Neuron (in vitro differentiated cells): ENCODE measurements around the gene PPFIA4.

Experiments used
- H2AFZ ChIP-seq: one replicate; pipeline ENCODE4 v1.6.1; 2013; ENCODE audit warnings: low read depth, mild to moderate bottlenecking, inconsistent platforms, low read length, moderate library complexity
- H3K27me3 ChIP-seq: one replicate; pipeline ENCODE4 v1.6.1; 2013; ENCODE audit warnings: low read length; ENCODE audit not compliant: insufficient read depth
- H3K36me3 ChIP-seq: one replicate; pipeline ENCODE4 v1.6.1; 2013; ENCODE audit warnings: low read length; ENCODE audit not compliant: insufficient read depth
- H3K4me1 ChIP-seq: one replicate; pipeline ENCODE4 v1.6.1; 2013; ENCODE audit warnings: low read length; ENCODE audit not compliant: insufficient read depth
- H3K4me3 ChIP-seq: 2 replicates; pipeline ENCODE4 v1.5.1; 2013; ENCODE audit warnings: mild to moderate bottlenecking, low read length, moderate library complexity
- H3K9me3 ChIP-seq: one replicate; pipeline ENCODE4 v1.6.1; 2013; ENCODE audit warnings: low read length

The PPFIA4 gene

DNA sequence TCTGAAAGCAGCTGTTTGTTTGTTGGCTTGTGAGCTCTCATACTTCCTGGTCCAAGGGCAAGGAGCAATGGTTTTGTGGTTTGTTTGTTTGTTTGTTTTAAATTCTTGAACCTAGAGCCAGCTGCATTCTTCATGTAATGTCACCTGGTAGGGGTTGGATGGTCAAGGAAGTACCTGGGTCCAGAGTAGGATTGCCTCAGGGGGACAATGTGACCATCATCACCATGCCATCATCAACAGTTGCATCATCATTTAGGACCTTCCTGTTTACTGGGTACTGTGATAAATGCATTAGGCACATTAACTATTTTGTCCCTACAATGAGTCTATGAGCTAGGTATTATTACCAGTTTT, 74.2 kb downstream of the PPFIA4 start:
- H3K4me1 ChIP-seq = no peaks in the 10 kb centered on the region
- H3K4me3 ChIP-seq = no peak overlapping the region
- H2AFZ ChIP-seq = no peak overlapping the region
- no peaks in the 10 kb centered on the region for H3K36me3 ChIP-seq
- H3K9me3 ChIP-seq = no peaks in the 10 kb centered on the region
- H3K27me3 ChIP-seq = no peaks in the 10 kb centered on the region

DNA sequence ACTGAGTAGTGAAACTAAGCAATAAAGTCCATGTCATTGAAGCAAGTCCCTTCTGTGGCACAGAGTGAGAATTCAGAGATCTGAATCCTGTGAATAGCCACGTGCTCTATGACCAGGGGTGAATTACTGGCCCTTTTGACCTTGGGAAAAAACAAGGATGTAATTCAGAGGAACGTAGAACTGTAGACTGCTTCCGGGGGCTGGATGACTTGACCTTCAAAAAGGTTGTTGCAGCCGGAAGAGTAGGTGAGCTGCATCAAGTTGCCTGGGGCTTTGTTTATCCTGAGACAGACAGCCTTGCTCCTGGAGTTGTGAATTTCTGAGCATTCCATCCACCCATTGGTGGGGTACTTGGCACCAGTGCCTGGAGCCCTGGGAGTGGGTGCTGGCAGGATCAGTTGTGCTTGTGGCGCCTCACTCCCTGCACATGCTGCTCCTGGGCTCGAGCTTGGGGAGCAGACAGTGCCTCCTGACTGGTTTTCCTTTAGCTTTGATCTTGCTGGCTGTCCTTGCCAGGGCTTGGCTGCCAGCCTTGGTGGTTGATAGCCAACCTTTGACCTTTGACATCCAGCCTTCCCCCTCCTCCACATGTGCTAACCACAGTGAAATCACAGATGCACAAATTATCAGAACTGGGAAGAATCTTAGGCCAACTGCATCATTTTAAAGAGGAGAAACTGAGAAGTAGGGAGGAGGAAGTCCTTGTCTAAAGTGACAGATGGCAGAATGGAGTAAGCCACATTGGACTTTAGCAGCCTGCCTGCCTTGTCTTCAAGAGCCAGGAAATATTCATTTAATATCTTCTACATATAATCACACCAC, 75.7 kb downstream of the PPFIA4 start:
- Histone ChIP-seq H2AFZ (no peak overlapping the region), H3K27me3 (no peaks in the 10 kb centered on the region), H3K36me3 (no peaks in the 10 kb centered on the region), H3K9me3 (no peaks in the 10 kb centered on the region), H3K4me3 (no peak overlapping the region), H3K4me1 (no peaks in the 10 kb centered on the region)

DNA sequence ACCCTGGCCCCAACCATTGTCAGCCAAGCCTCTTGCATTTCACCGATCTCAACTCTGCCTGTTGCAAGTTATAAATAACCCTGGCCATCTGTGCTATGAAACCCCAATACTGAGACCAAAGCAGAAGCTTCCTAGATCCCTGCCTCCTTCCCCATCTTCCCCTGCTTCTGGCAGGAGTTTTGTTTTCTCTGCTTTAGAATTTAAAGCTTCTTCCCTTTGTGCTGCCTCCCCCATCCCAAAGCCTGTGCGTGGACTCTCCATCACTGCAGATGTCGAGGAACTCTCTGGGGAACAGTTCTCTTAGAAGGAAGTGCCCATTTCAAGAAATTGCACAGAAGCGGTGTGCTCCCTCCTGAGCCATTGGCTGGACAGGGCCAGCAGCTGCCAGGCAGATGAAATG, 76.9 kb downstream of the PPFIA4 start:
- H2AFZ ChIP-seq = no peak overlapping the region
- no peaks in the 10 kb centered on the region for H3K9me3 ChIP-seq
- H3K27me3 ChIP-seq = no peaks in the 10 kb centered on the region
- H3K36me3 ChIP-seq = no peaks in the 10 kb centered on the region
- H3K4me1 ChIP-seq = no peaks in the 10 kb centered on the region
- no peak overlapping the region for H3K4me3 ChIP-seq

DNA sequence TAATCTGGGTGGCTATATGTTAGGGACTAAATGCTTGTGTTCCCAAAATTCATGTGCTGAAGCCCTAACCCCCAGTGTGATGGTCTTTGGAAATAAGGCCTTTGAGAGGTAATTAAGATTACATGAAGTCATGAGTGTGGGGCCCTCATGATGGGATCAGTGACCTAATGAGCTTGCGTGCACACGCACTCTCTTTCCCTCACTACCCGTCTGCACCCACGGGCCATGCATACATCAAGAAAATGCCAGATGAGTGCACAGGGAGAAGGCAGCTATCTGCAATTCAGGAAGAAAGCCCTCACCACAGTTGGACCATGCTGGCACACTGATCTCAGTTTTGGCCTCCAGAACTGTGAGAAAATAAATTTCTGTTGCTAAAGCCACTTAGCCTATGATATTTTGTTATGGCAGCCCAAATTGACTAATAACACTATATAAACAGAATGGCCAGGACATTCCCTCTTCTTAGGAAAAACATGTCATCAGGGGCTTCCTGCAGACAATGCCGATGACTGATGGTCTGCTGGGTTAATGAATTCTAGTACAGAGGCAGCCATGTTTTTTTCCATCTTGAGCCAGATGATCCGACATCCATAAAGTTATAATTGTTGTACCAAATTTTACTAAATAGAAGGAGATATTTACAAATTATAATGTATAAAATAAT, 77.7 kb downstream of the PPFIA4 start:
- Histone ChIP-seq H3K9me3 (no peaks in the 10 kb centered on the region), H3K36me3 (no peaks in the 10 kb centered on the region), H3K27me3 (no peaks in the 10 kb centered on the region), H3K4me1 (no peaks in the 10 kb centered on the region), H2AFZ (no peak overlapping the region), H3K4me3 (no peak overlapping the region)

DNA sequence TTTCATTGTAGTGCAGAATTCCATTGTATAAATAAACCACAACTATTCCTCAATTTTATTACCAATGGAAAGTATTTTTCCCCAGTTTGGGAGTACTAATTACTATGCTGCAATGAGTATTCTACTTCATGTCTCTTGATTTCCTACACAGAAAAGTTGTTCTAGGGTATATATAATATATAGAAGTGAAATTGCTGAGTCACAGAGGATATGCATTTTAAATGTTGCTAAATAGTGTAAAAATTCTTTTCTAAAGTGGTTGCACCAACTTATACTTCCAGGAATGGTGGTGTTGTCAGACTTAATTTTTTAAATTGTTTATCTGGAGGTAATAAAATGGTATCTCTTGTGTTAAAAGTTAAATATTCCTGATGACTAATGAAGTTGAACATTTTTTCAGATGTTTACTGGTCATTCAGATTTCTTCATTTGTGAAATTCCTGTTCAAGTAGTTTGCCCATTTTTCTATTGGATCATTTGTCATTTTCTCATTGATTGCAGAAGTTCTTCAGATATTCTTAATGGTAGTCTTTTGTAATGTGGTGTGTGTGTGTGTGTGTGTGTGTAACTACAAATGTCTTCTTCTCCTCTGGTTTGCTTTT, 78.6 kb downstream of the PPFIA4 start:
- H3K9me3 ChIP-seq = no peaks in the 10 kb centered on the region
- H3K4me1 ChIP-seq = no peaks in the 10 kb centered on the region
- H3K27me3 ChIP-seq = no peaks in the 10 kb centered on the region
- no peaks in the 10 kb centered on the region for H3K36me3 ChIP-seq
- H3K4me3 ChIP-seq = no peak overlapping the region
- no peak overlapping the region for H2AFZ ChIP-seq

DNA sequence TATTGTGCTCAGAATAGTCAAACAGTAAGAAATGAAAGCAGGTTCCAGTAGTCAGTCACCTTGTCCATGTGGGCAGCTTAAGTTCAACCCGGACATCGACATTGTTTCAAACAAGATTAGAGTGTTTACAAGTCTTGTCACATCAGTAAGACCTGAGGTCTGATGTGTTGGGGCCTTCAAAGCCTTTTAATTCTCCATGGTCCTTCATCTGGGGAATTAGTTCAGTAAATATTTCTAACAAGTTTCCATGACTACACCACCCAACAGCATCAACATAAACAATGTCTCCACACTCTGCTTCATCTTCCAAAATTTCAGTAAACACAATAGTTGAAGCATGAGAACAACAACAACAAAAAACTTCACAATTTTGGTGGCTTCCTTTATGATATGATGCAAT, 86.2 kb downstream of the PPFIA4 start:
- H3K36me3 ChIP-seq = no peaks in the 10 kb centered on the region
- H3K27me3 ChIP-seq = peaks cover 25% of the 10 kb centered on the region
- no peak overlapping the region for H3K4me3 ChIP-seq
- H3K4me1 ChIP-seq = no peaks in the 10 kb centered on the region
- no peak overlapping the region for H2AFZ ChIP-seq
- H3K9me3 ChIP-seq = no peaks in the 10 kb centered on the region

DNA sequence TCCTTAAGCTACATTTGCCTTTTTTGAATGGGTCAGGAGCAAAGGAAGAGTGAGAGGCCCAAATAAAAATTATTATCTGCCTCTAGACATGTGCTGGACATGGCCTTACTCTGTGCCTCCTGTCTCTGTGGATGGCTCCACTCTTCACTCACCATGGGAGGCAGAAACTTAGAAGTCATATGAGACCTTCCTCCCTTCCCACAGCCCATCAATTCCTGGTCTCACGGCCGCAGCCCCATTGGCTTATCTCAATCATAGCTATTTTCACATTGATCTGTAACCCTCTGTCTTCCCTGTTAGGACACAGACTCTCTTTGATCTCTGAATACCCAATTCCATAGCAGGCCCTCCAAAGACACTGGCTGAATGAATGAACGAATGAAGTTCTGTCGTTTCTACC, 87.0 kb downstream of the PPFIA4 start:
- Histone ChIP-seq H3K36me3 (no peaks in the 10 kb centered on the region), H2AFZ (no peak overlapping the region), H3K27me3 (peaks cover 25% of the 10 kb centered on the region), H3K4me1 (no peaks in the 10 kb centered on the region), H3K9me3 (no peaks in the 10 kb centered on the region), H3K4me3 (no peak overlapping the region)

DNA sequence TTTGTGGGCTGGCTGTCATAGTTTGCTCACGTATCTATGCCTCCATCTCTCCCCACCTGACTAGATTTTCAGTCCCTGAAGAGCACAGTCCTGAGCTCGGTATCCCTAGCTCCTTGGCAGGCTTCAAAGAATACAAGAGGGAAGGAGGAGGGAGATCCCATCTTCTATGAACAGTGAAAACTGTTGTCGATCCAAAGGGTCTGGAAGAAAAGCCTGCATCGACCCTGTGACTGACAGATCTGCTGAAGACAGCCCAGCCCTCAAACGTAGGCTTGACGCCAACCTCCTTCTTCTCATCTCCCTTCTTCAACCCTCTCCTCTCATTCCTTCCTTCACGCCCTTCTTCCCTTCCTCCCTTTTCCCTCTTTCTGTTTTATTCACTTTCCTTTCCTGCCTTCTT, 87.9 kb downstream of the PPFIA4 start:
- H3K4me1 ChIP-seq = no peaks in the 10 kb centered on the region
- peaks cover 25% of the 10 kb centered on the region for H3K27me3 ChIP-seq
- no peak overlapping the region for H2AFZ ChIP-seq
- H3K36me3 ChIP-seq = no peaks in the 10 kb centered on the region
- no peak overlapping the region for H3K4me3 ChIP-seq
- no peaks in the 10 kb centered on the region for H3K9me3 ChIP-seq

DNA sequence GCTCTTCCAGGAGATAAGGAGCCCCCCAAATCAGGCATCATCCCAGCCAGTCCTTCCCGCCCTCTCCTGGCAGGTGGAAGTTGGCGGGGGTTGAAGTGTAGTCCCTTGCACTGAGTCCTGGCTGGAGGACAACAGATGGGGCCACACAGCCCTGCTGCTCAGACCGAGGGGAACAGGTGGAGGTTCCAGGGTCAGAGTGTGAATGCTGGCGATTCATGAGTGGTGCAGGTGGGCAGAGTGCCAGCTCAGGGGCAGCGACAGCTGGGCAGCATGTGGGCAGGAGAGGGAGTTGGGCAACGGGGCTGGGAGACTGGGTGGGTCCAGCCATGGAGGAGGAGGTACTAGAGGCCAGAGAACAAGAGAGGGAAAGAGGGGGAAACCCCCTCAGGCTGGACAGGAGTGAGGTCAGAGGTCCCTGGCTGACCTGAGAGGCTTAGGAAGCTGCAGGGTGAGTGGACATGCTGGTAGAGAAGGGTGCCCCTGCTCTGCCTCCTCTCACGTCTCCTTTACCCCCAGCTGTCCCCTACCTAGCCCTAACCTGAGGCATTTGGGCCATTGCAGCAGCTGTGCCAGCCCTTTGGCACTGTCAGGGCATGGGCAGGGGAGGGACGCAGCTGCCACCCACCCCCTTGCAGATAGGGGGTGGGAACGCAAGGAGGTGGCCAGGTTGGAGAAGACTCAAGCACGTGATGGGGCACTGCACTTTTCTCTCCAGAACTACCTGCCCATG, 90.0 kb downstream of the PPFIA4 start:
- Histone ChIP-seq H3K4me1 (no peaks in the 10 kb centered on the region), H3K9me3 (no peaks in the 10 kb centered on the region), H3K27me3 (peaks cover 21% of the 10 kb centered on the region), H3K4me3 (no peak overlapping the region), H3K36me3 (no peaks in the 10 kb centered on the region), H2AFZ (no peak overlapping the region)

DNA sequence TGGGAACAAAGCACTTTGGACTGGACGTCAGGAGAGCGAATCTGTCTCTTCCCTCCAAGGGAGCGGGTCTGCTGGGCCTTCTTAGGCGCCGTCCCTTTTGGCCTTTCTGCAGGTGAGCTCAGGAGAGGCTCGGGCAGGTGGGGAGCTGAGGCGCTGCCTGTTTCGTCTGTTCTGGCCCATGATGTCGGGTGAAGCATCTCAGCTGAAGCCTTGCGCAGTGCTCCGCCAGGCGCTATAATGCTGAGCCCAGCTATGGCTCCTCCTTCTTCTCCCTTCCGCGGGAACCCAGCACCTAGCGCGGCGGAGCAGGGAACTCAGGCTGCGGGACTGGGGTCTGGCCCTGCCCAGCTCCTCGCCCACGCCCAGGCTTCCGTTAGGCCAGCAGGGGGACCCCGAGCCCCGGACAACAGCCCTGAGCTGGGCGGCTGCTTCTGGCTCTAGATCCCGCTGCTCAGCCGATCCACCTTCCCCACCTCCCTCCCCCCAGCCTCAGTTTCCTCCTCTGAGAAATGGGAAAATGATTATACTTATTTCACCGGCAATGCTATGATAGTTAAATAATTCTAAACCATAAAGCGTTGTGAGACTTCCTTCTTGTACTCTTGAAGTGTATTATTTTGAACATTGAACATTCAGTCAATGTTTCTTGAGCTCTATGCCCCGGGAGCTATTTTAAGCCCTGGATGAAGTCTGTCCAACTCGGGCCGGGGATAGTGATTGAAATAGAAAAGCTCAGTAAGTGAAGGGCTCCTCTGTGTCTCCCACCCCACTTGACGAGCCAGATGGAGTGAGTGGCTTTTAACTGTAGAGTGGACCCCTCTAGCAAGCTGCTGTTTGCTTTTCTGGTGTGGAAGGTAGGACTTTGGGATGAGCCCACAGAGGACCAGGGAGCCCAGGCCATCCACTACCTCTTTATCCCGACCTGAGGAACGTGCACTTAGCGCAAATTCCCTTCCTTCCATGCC, 91.6 kb downstream of the PPFIA4 start:
- Histone ChIP-seq H3K4me1 (no peaks in the 10 kb centered on the region), H3K27me3 (peaks cover 23% of the 10 kb centered on the region), H3K36me3 (no peaks in the 10 kb centered on the region), H3K4me3 (no peak overlapping the region), H2AFZ (no peak overlapping the region), H3K9me3 (no peaks in the 10 kb centered on the region)

DNA sequence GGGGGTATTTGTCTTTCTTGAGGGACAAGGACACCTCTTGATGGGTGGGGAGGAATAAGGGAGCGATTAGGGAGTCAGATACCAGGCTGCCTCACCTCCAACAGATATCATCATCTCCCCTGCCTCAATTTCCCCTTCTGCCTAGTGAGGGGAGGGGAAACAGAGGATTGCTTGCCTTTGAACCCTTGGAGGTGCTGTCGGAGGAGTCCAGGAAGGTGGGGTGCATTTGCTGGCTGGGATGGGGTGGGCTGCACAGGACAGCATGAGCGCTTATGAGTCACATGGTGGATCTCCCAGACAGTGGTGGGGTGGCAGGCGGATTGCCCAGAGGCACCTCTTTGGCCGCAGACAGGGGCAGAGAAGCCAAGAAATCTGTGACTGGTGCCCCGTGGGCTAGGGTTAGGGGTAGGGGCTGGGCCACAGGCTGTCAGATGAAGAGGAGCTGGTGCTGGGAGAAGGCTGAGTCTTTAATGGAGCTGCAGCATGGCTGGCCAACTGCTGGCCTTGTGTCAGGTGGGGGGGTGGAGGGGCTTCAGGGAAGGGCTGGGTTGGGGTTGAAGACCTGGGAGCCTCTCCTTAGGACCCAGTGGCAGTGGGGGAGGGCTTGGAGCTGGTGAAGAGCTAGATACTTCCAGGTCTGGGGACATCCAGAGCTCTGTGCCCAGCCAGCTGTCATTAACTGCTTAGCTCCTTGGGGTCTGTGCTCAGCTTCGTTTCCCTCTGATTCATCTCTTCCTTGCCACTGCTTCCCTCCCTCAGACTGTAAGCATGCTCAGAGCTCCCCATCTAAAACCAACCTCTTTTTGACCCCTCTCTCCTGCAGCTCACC, 94.2 kb downstream of the PPFIA4 start:
- Histone ChIP-seq H3K4me3 (no peak overlapping the region), H3K9me3 (no peaks in the 10 kb centered on the region), H2AFZ (no peak overlapping the region), H3K4me1 (no peaks in the 10 kb centered on the region), H3K27me3 (peaks cover 36% of the 10 kb centered on the region), H3K36me3 (no peaks in the 10 kb centered on the region)
